GM12878 (cell line): ENCODE data around the gene LMCD1.

Experiments used
- CTCF ChIP-seq, 3 experiments: IDR thresholded peaks in 2 of 3; conservative IDR thresholded peaks in 1 of 3; 2 replicates each; pipeline ENCODE4 v1.5.1; 2011; ENCODE audit warnings: low read depth in 3 of 3, low read length in 3 of 3, mild to moderate bottlenecking in 3 of 3, control low read depth in 2 of 3, moderate library complexity in 2 of 3, inconsistent platforms in 1 of 3, mixed read lengths in 1 of 3; ENCODE audit not compliant: control insufficient read depth in 2 of 3, insufficient read depth in 1 of 3; ENCODE audit errors: extremely low read depth in 1 of 3
- POLR2AphosphoS5 ChIP-seq: IDR thresholded peaks from 2 replicates; pipeline ENCODE4 v1.6.1; 2011; ENCODE audit warnings: mild to moderate bottlenecking, low read length, inconsistent platforms
- SMAD1 ChIP-seq: fragments of 450-650 bp; IDR thresholded peaks from 2 replicates; pipeline ENCODE4 v1.6.1; 2018; ENCODE audit warnings: mild to moderate bottlenecking, low read depth; ENCODE audit not compliant: partially characterized antibody
- YY1 ChIP-seq: IDR thresholded peaks from 2 replicates; pipeline ENCODE4 v1.6.1; 2011; ENCODE audit warnings: low read depth, mild to moderate bottlenecking, low read length

- TF ChIP-seq CTCF (IDR thresholded peaks at IDR 0.05 in 2 of 3, conservative IDR thresholded peaks at IDR 0.05 in 1 of 3; ENCODE audit: control insufficient read depth in 2 of 3, extremely low read depth in 1 of 3, insufficient read depth in 1 of 3, low read depth in 3 of 3, low read length in 3 of 3) (no peak), SMAD1 (no peak), POLR2AphosphoS5 (no peak), YY1 (no peak)
Measured at GRCh38 chr3:8458711-8459110, 42.9 kb upstream of the LMCD1 start.
